Bone marrow (tissue), 2 donors: ENCODE data around the gene SLC49A3.
"Not testable (repeated sequence)": the region's sequence is repeated elsewhere in the genome, so short reads cannot be mapped to it uniquely, and the experiment has no call there.

Source experiments
- DNase-seq, 2 donors: peaks; one replicate each; lab custom pipeline; 2025; lab: John Stamatoyannopoulos, UW

The SLC49A3 gene

DNA sequence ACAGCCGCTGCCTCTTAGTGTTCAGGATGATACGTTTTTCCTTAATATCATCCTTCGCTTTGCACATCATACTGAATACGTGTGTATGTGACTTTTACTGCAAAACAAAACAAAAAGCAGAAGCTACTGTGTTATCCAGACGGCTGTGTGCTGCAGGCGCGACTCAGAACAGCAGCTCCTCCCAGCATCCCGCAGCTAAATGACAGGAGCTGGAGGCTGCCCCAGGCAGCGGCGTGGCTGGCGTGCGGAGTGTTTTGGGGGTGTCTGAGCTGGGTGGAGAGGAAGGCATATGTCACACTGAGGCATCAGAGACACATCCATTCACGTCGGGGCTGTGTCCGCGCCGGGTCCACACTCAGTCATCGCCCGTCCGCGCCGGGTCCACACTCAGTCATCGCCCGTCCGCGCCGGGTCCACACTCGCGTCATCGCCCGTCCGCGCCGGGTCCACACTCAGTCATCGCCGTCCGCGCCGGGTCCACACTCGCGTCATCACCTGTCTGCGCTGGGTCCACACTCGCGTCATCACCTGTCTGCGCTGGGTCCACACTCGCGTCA, 33.3 kb upstream of the SLC49A3 start:
- DNase-seq, result peak in 1 of 2 donors; percentile 13

DNA sequence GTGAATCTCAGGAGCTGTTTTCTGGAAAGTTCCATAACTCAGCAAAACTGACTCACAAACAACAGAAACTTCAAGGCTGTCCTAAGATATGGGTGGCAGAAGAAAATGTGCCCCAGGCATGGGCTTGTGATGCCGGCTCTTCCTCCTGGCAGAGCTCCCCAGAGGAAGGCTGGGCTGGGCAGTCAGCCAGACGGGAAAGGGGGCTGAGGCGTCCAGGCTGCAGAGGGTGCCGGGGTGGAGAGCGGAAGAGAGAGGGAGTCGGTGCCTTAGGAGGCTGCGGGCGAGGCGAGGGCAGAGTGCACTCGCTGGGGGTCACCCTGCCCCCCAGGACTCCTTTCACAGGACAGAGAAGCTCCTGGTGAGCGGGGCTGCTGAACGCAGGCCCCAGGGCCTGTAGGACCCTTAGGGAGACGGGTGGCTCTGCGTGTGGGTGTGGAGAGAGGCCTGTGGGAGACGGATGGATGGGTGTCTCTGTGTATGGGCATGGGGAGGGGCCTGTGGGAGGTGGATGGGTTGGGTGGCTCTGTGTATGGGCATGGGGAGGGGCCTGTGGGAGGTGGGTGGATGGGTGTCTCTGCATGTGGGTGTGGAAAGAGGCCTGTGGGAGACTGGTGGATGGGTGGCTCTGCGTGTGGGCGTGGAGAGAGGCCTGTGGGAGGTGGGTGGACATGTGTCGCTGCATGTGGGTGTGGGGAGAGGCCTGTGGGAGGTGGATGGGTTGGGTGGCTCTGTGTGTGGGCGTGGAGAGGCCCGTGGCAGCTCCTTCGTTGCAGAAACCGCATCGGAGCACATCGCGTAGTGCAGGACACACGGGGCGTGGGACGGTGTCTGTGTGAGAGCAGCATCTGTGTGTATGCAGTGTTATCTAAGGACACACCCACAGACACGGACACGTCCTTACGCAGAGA, 32.6 kb upstream of the SLC49A3 start:
- peak in 1 of 2 donors; percentile 65 for DNase-seq

GRCh38 chr4:720111-720860, 31.3 kb upstream of the SLC49A3 start:
- no peak for DNase-seq

DNA sequence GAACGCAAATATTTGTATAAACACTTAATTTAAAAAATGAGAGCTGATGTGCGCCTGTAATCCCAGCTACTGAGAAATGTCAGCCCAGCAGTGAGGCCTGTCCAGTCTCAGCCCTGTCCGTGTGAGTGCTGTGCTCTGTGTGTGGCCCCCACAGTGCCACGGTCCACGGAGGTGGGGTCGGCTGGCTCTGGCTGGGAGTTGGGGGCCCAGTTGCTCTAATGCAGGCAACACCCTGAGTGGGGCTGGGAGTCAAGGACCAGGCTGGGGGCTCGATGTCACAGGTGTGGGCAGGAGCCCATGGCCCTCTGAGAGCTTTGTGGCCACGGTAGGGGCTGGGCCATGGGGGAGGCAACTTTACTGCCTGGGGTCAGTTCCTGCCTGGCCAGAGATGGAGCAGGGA, 29.5 kb upstream of the SLC49A3 start:
- DNase-seq, result no peak

- DNase-seq, result no peak
Observed at GRCh38 chr4:717601-718320, 28.8 kb upstream of the SLC49A3 start.

- no peak for DNase-seq
Observed at GRCh38 chr4:714087-714486, 25.1 kb upstream of the SLC49A3 start.

- DNase-seq, result no peak
Observed at GRCh38 chr4:712916-713632, 24.1 kb upstream of the SLC49A3 start.

DNA sequence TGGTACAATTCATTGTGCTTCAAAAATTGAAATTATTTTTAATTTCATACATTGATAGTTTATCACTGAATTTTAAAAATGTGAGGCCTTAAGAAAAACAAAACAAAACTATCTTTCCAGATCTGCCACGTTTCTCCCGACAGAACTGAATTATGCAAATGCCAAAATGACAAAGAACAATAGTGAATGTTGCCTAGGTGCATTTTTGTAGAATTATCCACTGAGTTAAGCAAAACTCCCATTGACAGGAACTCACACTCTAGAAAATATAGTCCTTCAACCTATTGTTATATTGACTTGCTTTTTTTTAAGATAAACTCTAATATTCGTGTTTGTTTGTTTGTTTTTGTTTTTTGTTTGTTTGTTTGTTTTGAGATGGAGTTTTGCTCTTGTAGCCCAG, 23.1 kb upstream of the SLC49A3 start:
- no peak for DNase-seq

DNA sequence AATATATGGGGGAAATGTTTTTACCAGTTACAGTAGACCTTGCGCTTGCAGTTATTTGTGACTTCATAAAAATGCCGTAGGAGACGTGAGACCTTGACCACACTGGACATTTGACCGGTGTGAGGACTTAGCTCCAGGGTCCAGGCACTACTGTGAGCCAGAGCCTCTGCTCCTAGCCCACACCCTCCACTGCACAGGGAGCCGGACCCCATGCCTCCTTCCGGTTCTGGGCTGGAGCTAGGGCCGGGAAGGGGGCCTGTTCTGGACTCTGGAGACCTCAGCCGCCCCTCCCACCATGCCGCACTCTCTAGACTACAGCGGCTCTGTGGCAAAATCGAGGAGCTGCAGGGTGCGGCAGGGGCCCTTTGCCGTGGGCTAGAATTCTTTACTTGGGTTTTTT, 22.0 kb upstream of the SLC49A3 start:
- no peak for DNase-seq

DNA sequence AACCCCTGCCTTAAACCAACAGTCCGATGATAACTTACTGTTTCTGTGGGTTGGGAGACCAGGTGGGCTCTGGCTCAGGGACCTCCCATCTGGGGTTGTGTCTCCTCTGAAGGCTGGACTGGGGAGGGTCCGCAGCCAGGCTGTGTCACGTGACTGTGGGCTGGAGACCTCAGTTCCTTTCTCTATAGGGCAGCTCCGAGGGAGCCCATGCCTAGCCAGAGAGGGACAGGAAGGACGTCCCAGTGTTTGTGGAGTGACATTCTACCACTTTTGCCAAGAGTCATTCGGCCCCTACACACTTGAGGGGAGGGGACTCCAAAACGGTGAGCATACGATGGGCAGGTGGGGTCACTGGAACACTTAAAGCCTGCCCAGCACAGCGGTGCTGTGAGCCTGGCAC, 21.2 kb upstream of the SLC49A3 start:
- no peak for DNase-seq

- no peak for DNase-seq
Observed at GRCh38 chr4:709348-709747, 20.4 kb upstream of the SLC49A3 start.

GRCh38 chr4:708631-708933, 19.6 kb upstream of the SLC49A3 start:
- DNase-seq, result no peak

GRCh38 chr4:707929-708630, 19.1 kb upstream of the SLC49A3 start:
- no peak for DNase-seq

- DNase-seq, result no peak
Observed at GRCh38 chr4:706834-707598, 18.1 kb upstream of the SLC49A3 start.

DNA sequence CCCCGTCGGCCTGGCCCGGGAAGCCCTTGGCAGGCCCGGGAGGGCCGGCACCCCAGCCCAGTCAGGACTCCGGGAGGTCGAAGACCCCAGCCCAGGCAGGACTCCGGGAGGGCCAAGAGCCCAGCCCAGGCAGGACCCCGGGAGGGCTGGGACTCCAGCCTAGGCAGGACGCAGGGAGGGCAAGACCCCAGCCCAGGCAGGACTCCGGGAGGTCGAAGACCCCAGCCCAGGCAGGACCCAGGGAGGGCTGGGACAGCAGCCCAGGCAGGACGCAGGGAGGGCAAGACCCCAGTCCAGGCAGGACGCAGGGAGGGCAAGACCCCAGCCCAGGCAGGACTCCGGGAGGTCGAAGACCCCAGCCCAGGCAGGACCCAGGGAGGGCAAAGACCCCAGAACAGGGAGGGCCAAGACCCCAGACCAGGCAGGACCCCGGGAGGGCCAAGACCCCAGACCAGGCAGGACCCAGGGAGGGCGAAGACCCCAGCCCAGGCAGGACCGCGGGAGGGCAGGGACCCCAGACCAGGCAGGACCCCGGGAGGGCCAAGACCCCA, 17.2 kb upstream of the SLC49A3 start:
- not testable (repeated sequence) for DNase-seq

DNA sequence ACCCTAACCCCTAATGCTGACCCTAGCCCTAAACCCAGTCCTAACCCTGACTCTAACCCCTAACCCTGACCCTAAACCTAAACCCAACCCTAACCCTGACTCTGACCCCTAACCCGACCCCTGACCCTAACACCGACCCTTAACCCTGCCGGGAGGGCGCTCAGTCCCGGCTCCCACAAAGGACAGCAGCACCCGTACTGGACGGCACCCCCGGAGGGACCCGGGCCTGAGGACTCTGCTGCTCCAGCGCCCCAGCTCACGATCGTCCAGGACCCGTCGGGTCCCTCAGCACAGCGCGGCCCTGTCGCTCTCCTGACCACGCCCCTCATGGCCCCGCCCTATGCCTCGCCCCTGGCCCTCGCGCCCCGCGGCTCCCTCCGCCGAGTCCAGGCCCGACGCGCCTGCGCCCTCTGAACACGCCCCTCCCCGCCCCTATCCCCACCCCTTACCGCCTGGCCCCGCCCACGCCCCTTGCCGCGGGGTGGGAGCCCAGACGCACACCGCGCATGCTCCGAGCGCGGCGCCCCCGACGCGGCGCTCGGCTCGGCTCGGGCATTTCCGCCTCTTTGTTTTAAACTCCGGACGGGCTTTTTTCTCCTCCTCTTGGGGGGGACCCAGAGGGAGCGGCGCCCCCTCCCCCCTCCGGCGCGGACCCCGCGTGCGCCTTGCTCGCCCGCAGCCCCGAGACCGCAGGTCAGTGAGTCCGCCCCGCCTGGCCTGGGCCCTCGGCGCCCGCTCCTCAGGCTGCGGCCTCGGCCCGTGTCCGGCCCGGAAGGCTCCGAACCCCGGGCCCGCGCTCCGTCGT, 16.5 kb upstream of the SLC49A3 start, which contains the start of gene PCGF3:
Gene PCGF3 (plus strand): TSS at position 555 of the 805 bp plus-strand sequence. CDS start 27,849 bp downstream, outside the sequence.
- peak; percentile 90 to 96 for DNase-seq

DNA sequence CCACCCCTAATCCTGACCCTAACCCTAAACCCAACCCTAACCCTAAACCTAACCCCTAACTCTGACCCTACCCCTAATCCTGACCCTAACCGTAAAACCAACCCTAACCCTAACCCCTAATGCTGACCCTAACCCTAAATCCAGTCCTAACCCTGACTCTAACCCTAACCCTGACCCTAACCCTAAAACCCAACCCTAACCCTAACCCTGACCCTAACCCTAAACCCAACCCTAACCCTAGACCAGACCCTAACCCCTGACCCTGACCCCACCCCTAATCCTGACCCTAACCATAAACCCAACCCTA, 16.0 kb upstream of the SLC49A3 start:
- DNase-seq, result no peak

- DNase-seq, result no peak
Observed at GRCh38 chr4:704198-704891, 15.4 kb upstream of the SLC49A3 start.
